HEK293T (cell line): ENCODE data around the gene RNF224.

Source experiments
- CTCF ChIA-PET: fragments of 350-600 bp; formaldehyde crosslinking; extraction: SDS; loops from one replicate; lab custom pipeline; 2021; ENCODE audit warnings: antibody characterized with exemption, inconsistent platforms; lab: Yijun Ruan, JAX
- POLR2A ChIA-PET: fragments of 350-600 bp; formaldehyde crosslinking; extraction: SDS; loops from one replicate; lab custom pipeline; 2020; ENCODE audit warnings: antibody characterized with exemption, inconsistent platforms; lab: Yijun Ruan, JAX
- DNase-seq: peaks from one replicate; pipeline ENCODE4 v3.0.0; 2012; ENCODE audit warnings: mixed read lengths; ENCODE audit errors: extremely low spot score
- ARNT ChIP-seq: fragments of 450-650 bp; IDR thresholded peaks from 2 replicates; pipeline ENCODE4 v1.6.1; 2017; ENCODE audit warnings: mild to moderate bottlenecking
- BHLHE40 ChIP-seq: fragments of 450-650 bp; IDR thresholded peaks from 2 replicates; pipeline ENCODE4 v1.6.1; 2016; ENCODE audit warnings: mild to moderate bottlenecking, moderate library complexity, borderline replicate concordance
- CTBP1 ChIP-seq: fragments of 450-650 bp; IDR thresholded peaks from 2 replicates; pipeline ENCODE4 v1.6.1; 2016; ENCODE audit warnings: borderline replicate concordance
- ELF4 ChIP-seq: fragments of 450-650 bp; IDR thresholded peaks from 2 replicates; pipeline ENCODE4 v1.6.1; 2017; ENCODE audit warnings: antibody characterized with exemption
- FOXA1 ChIP-seq: fragments of 450-650 bp; IDR thresholded peaks from 2 replicates; pipeline ENCODE4 v1.6.1; 2016; ENCODE audit warnings: mild to moderate bottlenecking
- FOXK2 ChIP-seq: fragments of 450-650 bp; IDR thresholded peaks from 2 replicates; pipeline ENCODE4 v1.6.1; 2016; ENCODE audit warnings: mild to moderate bottlenecking
- FOXM1 ChIP-seq: fragments of 450-650 bp; IDR thresholded peaks from 2 replicates; pipeline ENCODE4 v1.6.1; 2017; ENCODE audit warnings: mild to moderate bottlenecking, borderline replicate concordance
- HDGF ChIP-seq: fragments of 450-650 bp; IDR thresholded peaks from 2 replicates; pipeline ENCODE4 v1.6.1; 2017; ENCODE audit warnings: antibody characterized with exemption, borderline replicate concordance
- L3MBTL2 ChIP-seq: fragments of 450-650 bp; conservative IDR thresholded peaks from 2 replicates; pipeline ENCODE4 v1.6.1; 2016; ENCODE audit warnings: mild to moderate bottlenecking
- LEF1 ChIP-seq: fragments of 450-650 bp; IDR thresholded peaks from 2 replicates; pipeline ENCODE4 v1.6.1; 2017; ENCODE audit warnings: mild to moderate bottlenecking, borderline replicate concordance
- NFRKB ChIP-seq: fragments of 450-650 bp; IDR thresholded peaks from 2 replicates; pipeline ENCODE4 v1.6.1; 2016; ENCODE audit warnings: mild to moderate bottlenecking, moderate library complexity
- PKNOX1 ChIP-seq: fragments of 450-650 bp; IDR thresholded peaks from 2 replicates; pipeline ENCODE4 v1.6.1; 2016
- SP1 ChIP-seq: fragments of 450-650 bp; IDR thresholded peaks from 2 replicates; pipeline ENCODE4 v1.6.1; 2017
- SUZ12 ChIP-seq: fragments of 450-650 bp; IDR thresholded peaks from 2 replicates; pipeline ENCODE4 v1.6.1; 2016; ENCODE audit warnings: mild to moderate bottlenecking
- TARDBP ChIP-seq: fragments of 450-650 bp; IDR thresholded peaks from 2 replicates; pipeline ENCODE4 v1.6.1; 2016
- ZNF384 ChIP-seq: fragments of 450-650 bp; IDR thresholded peaks from 2 replicates; pipeline ENCODE4 v1.6.1; 2016

RNF224 gene

GRCh38 chr9:137266585-137267453 lies 39.5 kb downstream of the RNF224 start:
- DNase-seq, result no peak
- ChIA-PET CTCF (no interaction called here), POLR2A (interaction anchor here (0.9 kb wide), 1 partner anchor 26 kb away, joined by 4 read pairs; the partner anchor contains the start of gene TUBB4B)
- no peak for TF ChIP-seq PKNOX1
- TF ChIP-seq SUZ12, result no peak
- no peak for TF ChIP-seq TARDBP
- no peak for TF ChIP-seq FOXA1
- TF ChIP-seq ELF4, result no peak
- TF ChIP-seq SP1, result no peak
- TF ChIP-seq NFRKB, result no peak
- no peak for TF ChIP-seq FOXK2
- no peak for TF ChIP-seq HDGF
- TF ChIP-seq ARNT, result no peak
- TF ChIP-seq FOXM1, result no peak
- TF ChIP-seq ZNF384, result no peak
- no peak for TF ChIP-seq BHLHE40
- no peak for TF ChIP-seq CTBP1
- TF ChIP-seq LEF1, result no peak
- TF ChIP-seq L3MBTL2, result no peak

GRCh38 chr9:137267933-137268355 lies 40.6 kb downstream of the RNF224 start:
- DNase-seq, result no peak
- POLR2A ChIA-PET, result no interaction called here
- CTCF ChIA-PET, result no interaction called here
- TF ChIP-seq BHLHE40, result no peak
- TF ChIP-seq HDGF, result no peak
- no peak for TF ChIP-seq FOXM1
- TF ChIP-seq ELF4, result no peak
- no peak for TF ChIP-seq PKNOX1
- TF ChIP-seq SP1, result no peak
- TF ChIP-seq CTBP1, result no peak
- no peak for TF ChIP-seq ARNT
- TF ChIP-seq NFRKB, result no peak
- no peak for TF ChIP-seq TARDBP
- no peak for TF ChIP-seq FOXA1
- no peak for TF ChIP-seq LEF1
- TF ChIP-seq FOXK2, result no peak
- no peak for TF ChIP-seq L3MBTL2
- no peak for TF ChIP-seq ZNF384
- TF ChIP-seq SUZ12, result no peak

- no peak for TF ChIP-seq SUZ12
- no peak for TF ChIP-seq NFRKB
- ChIA-PET POLR2A (interaction anchor here (1.3 to 1.5 kb wide), 2 partner anchors 13 to 28 kb away, joined by 3 to 6 read pairs; partner anchors contain the start of genes NELFB and TUBB4B), CTCF (interaction anchor here (0.5 to 0.6 kb wide), 2 partner anchors 10 to 207 kb away, joined by 4 read pairs; no protein-coding TSS in a partner anchor)
These were observed 41.4 kb downstream of the RNF224 start for GRCh38 chr9:137268538-137269201.

GRCh38 chr9:137269231-137269772 lies 42.0 kb downstream of the RNF224 start:
- TF ChIP-seq FOXM1, result no peak
- TF ChIP-seq CTBP1, result no peak
- no peak for TF ChIP-seq FOXA1
- no peak for TF ChIP-seq ELF4
- no peak for TF ChIP-seq SP1
- TF ChIP-seq PKNOX1, result no peak
- TF ChIP-seq NFRKB, result no peak
- no peak for TF ChIP-seq L3MBTL2
- TF ChIP-seq HDGF, result no peak
- TF ChIP-seq ZNF384, result no peak
- TF ChIP-seq BHLHE40, result no peak
- TF ChIP-seq ARNT, result no peak
- no peak for TF ChIP-seq FOXK2
- no peak for TF ChIP-seq TARDBP
- no peak for TF ChIP-seq LEF1
- ChIA-PET CTCF (interaction anchor here (0.5 to 0.6 kb wide), 2 partner anchors 11 to 208 kb away, joined by 4 read pairs; no protein-coding TSS in a partner anchor), POLR2A (interaction anchor here (1.3 to 1.5 kb wide), 2 partner anchors 14 to 29 kb away, joined by 3 to 6 read pairs; partner anchors contain the start of genes NELFB and TUBB4B)
- DNase-seq, result no peak

More at GRCh38 chr9:137268538-137269201, 41.4 kb downstream of the RNF224 start:
- no peak for DNase-seq
